ENCODE data around the gene FOXC2. TPM values are rescaled to one million over a fixed set of nuclear protein-coding genes. Genes with fewer than 3 reads are reported as not detected.

The FOXC2 gene
- total and polyA plus RNA-seq, 9 of the 15 experiments (the other 6 are each of a cell fraction or from before 2014, with no cell fraction given) = 0.01 to 0.11 (median 0.10) TPM; not detected in 5

GRCh38 chr16:86521236-86522197, 45.1 kb upstream of the FOXC2 start:
- Histone ChIP-seq H3K79me2 (ENCODE audit: control insufficient read depth, insufficient read depth, low read length) (no peaks in the 10 kb centered on the region), H3K27ac (ENCODE audit: extremely low read depth, low read depth, low read length) (no peak overlapping the region), H3K27me3 (ENCODE audit: control insufficient read depth in 2 of 2, insufficient read depth in 2 of 2, low read length in 2 of 2) (peaks cover 38 to 84% of the 10 kb centered on the region in 2 experiments), H3K4me3 (no peak overlapping the region), H3K4me2 (ENCODE audit: insufficient read depth, low read length) (peak overlapping the region; percentile 7; the same call in 1 of the 2 replicates), H3K9me3 (replicated peaks; ENCODE audit: control insufficient read depth, insufficient read depth, low read depth, low read length) (no peaks in the 10 kb centered on the region), H2AFZ (ENCODE audit: low read depth, low read length) (0 out of 2 replicates have a peak overlapping the region, but pooled peaks have one; percentile 25), H3K9ac (ENCODE audit: insufficient read depth in 1 of 2, low read depth in 2 of 2, low read length in 2 of 2) (no peak overlapping the region), H3K9me1 (ENCODE audit: control insufficient read depth, insufficient read depth, low read length) (no peaks in the 10 kb centered on the region), H3K4me1 (replicated peaks in 1 of 2; ENCODE audit: control insufficient read depth in 2 of 2, insufficient read depth in 2 of 2, low read length in 2 of 2) (peaks cover 0 to 11% of the 10 kb centered on the region in 2 experiments; a peak in 3 of 5 replicates), H3K36me3 (ENCODE audit: control insufficient read depth, insufficient read depth, low read length) (no peaks in the 10 kb centered on the region), H4K20me1 (replicated peaks; ENCODE audit: control insufficient read depth, insufficient read depth, low read length) (peaks cover 12% of the 10 kb centered on the region)
- ATAC-seq (peak; percentile 68), DNase-seq (ENCODE audit: extremely low read depth in 1 of 4, low spot score in 3 of 4) (peak in 3 of 4 experiments; percentile 16 to 28 (median 26)), FAIRE-seq (no peak)
- ChIA-PET CTCF (ENCODE audit: low intra/inter-chr PET ratio) (interaction anchor here (1.9 to 2.4 kb wide), 2 partner anchors 449 to 700 kb away, joined by 12 to 14 read pairs; no protein-coding TSS in a partner anchor), POLR2A (no interaction called here)
- WGBS (ENCODE audit: insufficient coverage, low coverage, missing lambda C conversion rate) = 12% methylated on average over 33 of the region's 35 CpGs
- in situ Hi-C loops (cut with MboI) (no loop called here), intact Hi-C loops (cut with micrococcal nuclease) (loop anchor here (2.0 to 10.0 kb wide), 2 partner anchors 267 to 449 kb away; no protein-coding TSS in a partner anchor)
- no TSS peak for BruUV-seq (replicated peaks)
- TF ChIP-seq KLF1 (tag; IDR thresholded peaks at IDR 0.05) (no peak), CTCF (IDR thresholded peaks at IDR 0.05 in 2 of 3, conservative IDR thresholded peaks at IDR 0.05 in 1 of 3; ENCODE audit: insufficient read depth in 2 of 3, low read depth in 1 of 3, low read length in 3 of 3) (peak in 1 of 3 experiments; percentile 30; a peak in 1 of 6 replicates), ZNF695 (CRISPR knock-in tag; IDR thresholded peaks at IDR 0.05) (no peak)
